HG02642 (cell line): ENCODE measurements around the gene MECR.
"Not testable (repeated sequence)": the region's sequence is repeated elsewhere in the genome, so short reads cannot be mapped to it uniquely, and the experiment has no call there.

Experiments
- ATAC-seq: cut with Tn5 transposase; IDR thresholded peaks from one replicate; pipeline ENCODE4 v1.9.1; 2021; ENCODE audit warnings: mild to moderate bottlenecking; ENCODE audit not compliant: unreplicated experiment, poor library complexity

MECR gene

GRCh38 chr1:29237129-29237821 is 6.5 kb upstream of the MECR start:
- ATAC-seq, result no peak

DNA sequence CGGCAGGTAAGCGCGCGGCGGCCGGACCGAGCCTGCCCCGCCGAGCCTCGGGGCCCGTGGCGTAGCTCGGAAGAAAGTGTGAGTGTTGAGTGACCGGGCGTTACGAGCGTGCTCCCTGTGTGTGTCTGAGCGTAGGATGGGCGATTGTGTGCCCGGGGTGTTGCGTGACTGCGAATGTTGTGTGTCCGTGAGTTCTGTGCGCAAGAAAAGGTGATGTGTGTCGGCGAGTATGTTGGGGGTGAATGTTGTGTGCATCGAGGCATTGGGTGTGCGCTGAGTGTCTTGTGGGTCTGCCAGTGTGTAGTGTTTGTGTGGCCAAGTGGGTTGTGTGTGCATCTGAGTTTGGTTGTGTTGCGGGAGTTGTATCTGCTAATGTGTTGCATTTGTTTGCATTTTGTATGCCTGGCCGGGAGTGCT is 6.0 kb upstream of the MECR start:
- ATAC-seq, result no peak

DNA sequence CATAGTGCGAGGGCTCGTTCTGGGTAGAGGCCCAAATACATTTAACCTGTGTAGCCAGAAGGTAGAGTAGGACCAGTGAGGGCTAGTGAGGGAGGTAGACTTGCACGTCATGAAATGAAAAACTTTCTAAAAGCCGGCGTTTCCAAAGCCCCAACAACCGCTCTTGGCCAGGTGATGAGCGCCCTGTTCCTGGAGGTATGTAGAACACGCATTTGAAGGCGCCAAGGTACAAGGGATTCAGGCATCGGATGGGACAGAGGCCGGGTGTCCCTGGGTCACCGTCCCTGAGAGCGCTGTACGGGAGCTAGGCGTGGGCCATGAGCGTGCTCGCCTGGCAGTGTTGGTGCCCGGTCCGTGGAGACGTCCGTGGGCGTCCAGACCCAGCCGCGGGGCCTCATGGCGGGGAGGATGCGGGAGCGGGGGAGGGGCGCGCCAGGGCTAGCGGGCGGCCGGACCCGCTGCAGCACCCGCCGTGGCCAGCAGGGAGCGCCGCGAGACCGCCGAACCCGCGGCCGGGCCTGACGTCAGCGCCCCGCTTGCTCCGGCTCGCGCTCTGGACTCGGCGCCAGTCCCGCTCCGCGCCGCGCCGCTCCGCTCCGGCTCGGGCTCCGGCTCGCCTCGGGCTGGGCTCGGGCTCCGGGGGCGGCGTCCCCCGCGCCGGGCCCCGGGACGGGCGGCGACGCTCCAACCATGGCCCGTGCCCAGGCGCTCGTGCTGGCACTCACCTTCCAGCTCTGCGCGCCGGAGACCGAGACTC is 5.4 kb upstream of the MECR start, which contains the start of gene PTPRU:
PTPRU (plus strand) TSS at position 568 of the 757 bp plus-strand sequence; CDS start at position 691, 123 bp downstream.
- peak; percentile 74 for ATAC-seq

GRCh38 chr1:29234881-29235280 is 4.1 kb upstream of the MECR start:
- not testable (repeated sequence) for ATAC-seq

GRCh38 chr1:29234471-29234870 is 3.7 kb upstream of the MECR start:
- ATAC-seq, result no peak

DNA sequence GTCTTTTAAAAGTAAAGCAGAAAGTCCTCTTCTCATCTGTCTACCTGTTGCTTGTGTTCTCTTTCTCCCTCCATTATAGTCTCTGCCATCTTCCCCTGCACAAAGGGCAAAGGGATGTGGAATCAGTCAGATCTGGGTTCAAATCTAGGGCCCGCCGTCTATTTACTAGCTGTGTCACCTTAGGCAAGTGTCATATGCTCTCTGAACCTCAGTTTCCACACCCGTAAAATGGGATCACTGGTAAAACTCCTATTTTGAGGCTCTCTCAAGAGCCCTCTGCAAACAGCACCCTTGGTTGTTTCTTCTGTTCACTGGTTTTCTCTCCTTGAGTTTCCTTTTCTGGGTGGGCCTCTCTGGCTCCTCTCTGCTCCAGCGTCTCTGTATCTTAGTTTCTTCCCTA is 3.0 kb upstream of the MECR start:
- no peak for ATAC-seq

DNA sequence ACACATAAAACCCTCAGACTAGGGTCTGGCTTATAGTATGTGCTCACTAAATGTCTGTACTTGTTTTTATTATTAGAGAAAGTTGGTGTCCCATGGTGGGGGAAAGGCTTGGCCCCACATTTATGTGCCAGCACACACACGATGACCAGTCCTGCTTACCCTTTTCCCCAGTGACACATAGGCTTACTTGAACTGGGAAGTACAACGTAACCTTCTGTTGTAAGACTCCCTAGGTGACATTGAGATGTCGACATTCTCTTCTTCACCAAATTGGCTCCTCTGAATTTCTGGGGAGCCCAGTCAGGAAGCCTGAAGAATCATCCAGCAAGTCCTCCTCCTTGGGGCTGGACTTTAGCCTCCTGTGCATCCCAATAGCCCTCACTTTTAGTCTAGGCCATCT is 1.7 kb upstream of the MECR start:
- no peak for ATAC-seq

DNA sequence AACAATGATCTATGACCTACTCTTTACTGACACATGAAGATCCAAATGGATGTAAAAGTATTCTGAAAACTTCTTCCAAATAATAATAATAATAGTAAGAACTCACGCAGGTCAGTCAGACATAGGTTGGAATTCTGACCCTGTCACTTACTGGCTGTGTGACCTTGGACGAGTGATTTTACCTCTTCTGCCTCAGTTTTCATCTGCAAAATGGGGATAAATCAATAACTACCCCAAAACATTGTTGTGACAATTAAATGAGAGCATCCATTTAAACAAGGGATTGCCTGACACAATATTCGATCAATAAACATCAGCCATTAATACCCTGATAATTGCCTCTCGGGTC is 556 bp downstream of the MECR start:
- ATAC-seq, result peak; percentile 10

- ATAC-seq, result no peak
These were observed 3.2 kb downstream of the MECR start for GRCh38 chr1:29227511-29227910.

GRCh38 chr1:29225361-29225760 is 5.4 kb downstream of the MECR start:
- no peak for ATAC-seq

- ATAC-seq, result no peak
These were observed 6.3 kb downstream of the MECR start for GRCh38 chr1:29224356-29224837.

DNA sequence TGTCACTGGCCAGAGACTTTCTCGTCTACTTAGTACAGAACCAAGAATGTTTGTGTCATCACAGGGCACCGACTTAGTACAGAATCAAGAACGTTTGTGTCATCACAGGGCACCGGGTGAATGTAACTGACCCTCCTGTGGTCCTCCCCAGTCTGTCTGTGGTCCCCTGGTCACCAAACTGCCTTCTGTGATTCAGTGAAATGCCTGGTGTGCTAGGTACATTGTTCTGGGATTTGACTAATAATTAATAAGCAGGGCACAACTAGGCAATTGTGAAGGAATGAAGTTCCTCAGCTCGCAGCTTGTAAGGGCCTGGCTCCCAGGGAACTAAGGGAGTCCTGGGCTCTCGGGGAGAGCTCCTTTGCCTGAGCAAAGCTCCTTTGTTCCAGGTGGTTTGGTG is 7.2 kb downstream of the MECR start:
- no peak for ATAC-seq

- ATAC-seq, result no peak
These were observed 8.0 kb downstream of the MECR start for GRCh38 chr1:29222686-29223085.

DNA sequence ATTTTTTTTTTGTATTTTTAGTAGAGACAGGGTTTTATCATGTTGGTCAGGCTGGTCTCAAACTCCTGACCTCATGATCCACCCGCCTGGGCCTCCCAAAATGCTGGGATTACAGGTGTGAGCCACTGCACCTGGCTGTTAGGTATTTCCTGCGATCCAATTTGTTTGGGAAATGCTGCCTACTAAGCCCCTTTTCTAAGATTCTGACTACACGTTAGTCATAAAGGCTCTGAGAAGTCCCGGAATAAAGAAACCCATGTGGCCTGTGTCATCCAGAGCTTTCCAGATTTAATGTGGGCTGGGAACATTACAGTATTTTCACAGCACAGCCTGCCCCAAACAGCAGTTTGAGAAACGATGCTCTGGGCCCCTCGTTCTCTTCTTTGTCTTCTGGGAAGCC is 8.5 kb downstream of the MECR start:
- not testable (repeated sequence) for ATAC-seq

DNA sequence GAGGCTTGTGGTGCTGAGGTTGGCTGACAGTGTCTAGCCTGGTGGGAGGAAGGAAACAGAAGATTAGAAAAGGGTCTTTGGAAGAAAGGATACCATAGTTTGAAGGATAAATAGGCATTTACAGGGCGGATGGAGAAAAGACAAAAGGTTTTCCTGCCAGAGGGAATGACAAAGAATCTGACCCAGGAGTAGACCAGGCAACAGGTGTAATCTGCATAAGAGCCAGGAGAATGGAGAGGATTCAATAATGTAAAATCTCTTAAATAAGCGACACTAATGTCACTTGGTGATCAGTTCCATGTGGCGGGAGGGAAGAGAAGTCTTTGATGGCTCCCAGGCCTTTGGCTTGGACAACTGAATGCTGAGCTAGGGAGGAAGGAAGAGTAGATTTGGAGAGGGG is 9.4 kb downstream of the MECR start:
- no peak for ATAC-seq

GRCh38 chr1:29218223-29218622 is 12.5 kb downstream of the MECR start:
- no peak for ATAC-seq

DNA sequence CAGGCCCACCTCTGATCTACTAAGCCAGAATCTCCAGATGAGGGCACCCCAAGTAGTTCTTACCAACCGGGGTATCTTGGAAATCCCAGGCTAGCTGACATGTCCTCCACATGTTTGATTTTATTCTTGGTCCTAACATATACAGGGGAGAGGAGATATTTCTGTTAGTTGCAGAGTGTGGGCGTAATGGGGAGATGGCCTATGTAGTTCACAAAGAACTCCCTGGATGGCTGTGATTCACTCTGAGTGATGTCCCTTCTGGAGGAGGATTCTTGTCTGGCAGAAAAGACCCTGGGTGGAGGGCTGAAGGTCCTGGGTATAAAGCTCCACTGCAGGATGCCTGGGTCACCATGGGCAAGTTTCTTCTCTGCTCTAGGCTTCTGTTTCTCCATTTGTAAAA is 13.1 kb downstream of the MECR start:
- ATAC-seq, result no peak

DNA sequence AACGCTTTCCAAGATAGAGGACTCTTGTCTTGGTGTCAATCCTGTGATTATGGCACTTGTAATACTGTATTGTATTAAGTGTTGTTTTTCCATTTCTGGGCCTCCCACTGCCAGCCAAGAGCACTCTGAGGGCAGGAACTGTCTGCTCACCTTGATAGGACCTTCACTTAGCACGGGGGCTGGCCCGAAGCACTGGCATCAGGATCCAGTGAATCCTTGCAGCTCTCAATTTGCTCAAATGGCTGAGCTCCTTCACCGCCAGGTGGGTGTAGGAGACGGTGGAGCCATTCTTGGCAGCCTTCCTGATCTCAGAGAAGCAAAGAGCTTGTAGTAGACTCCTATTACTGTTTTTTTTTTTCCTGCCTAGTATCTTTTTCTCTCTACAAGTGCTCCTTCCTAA is 17.7 kb downstream of the MECR start:
- ATAC-seq, result no peak

GRCh38 chr1:29211086-29212030 is 19.4 kb downstream of the MECR start:
- ATAC-seq, result no peak

- no peak for ATAC-seq
These were observed 20.3 kb downstream of the MECR start for GRCh38 chr1:29210278-29211085.
